Natural killer cell treated with Interleukin-12 subunit alpha and Interleukin-12 subunit beta and Interleukin-15 and Interleukin-18, amount 100 ng/mL, for 72 hours (primary cell): ENCODE data around the gene OR2L2. TPM values are rescaled to one million over a fixed set of nuclear protein-coding genes. Genes with fewer than 3 reads are reported as not detected.
"Not testable (repeated sequence)": the region's sequence is repeated elsewhere in the genome, so short reads cannot be mapped to it uniquely, and the experiment has no call there.

Source experiments
- ATAC-seq, 2 donors: fragments of 150-1000 bp; cut with Tn5 transposase in 1 of 2; sonication (Bioruptor Pico), chemical (Tn5 transposase) in 1 of 2; 2 replicates each; pipeline ENCODE4 v1.10.0; 2021
- DNase-seq: peaks from one replicate; pipeline ENCODE4 v3.0.0; 2022; ENCODE audit warnings: low spot score
- H3K27ac Mint-ChIP-seq, 2 donors: 1 replicate in 1 of 2; 2 replicates in 1 of 2; pipeline ENCODE4 v1.8.0; 2022; ENCODE audit warnings: mixed read lengths in 2 of 2, mild to moderate bottlenecking in 1 of 2, moderate library complexity in 1 of 2
- H3K27me3 Mint-ChIP-seq, 2 donors: 1 replicate in 1 of 2; 2 replicates in 1 of 2; pipeline ENCODE4 v1.8.0; 2022; ENCODE audit warnings: mixed read lengths in 2 of 2
- H3K36me3 Mint-ChIP-seq: one replicate; pipeline ENCODE4 v1.8.0; 2022; ENCODE audit warnings: mixed read lengths
- H3K4me1 Mint-ChIP-seq, 2 donors: 1 replicate in 1 of 2; 2 replicates in 1 of 2; pipeline ENCODE4 v1.8.0; 2022; ENCODE audit warnings: low read depth in 2 of 2, mixed read lengths in 2 of 2, mild to moderate bottlenecking in 1 of 2
- H3K4me3 Mint-ChIP-seq: one replicate; pipeline ENCODE4 v1.8.0; 2022; ENCODE audit warnings: mixed read lengths
- H3K9me3 Mint-ChIP-seq: 2 replicates; pipeline ENCODE4 v1.8.0; 2022; ENCODE audit warnings: mixed read lengths
- total RNA-seq, 2 donors: library from RNA; stranded (reverse); gene quantifications; one replicate each; pipeline ENCODE4 v1.2.3, GENCODE V29; 2022

The OR2L2 gene
- total RNA-seq, 2 donors from 2014 or later: 0.12 to 0.17 TPM

- Mint-ChIP-seq H3K9me3 (peaks cover 21% of the 10 kb centered on the region), H3K4me3 (no peak overlapping the region), H3K27ac (no peak overlapping the region), H3K27me3 (no peaks in the 10 kb centered on the region), H3K4me1 (no peaks in the 10 kb centered on the region), H3K36me3 (peaks cover 12% of the 10 kb centered on the region)
- ATAC-seq (no peak), DNase-seq (no peak)
Measured at GRCh38 chr1:248065604-248066003, 35.7 kb downstream of the OR2L2 start.

DNA sequence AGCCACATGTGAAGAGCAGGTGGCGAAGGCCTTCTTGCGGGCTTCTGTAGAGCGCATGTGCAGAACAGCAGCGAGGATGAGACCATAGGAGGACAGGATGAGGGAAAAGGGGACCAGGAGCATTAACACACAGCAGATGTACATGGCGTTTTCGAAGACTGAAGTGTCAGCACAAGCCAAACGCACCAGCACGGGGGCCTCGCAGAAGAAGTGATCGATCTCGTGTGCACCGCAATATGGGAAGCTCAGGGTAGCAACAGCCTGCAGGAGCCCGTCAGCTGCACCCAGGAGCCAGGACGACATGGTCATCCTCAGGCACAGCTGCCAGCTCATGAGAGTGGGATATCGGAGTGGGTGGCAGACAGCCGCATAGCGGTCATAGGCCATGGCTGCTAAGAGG is 54.0 kb downstream of the OR2L2 start:
- not testable (repeated sequence) for H3K27me3 Mint-ChIP-seq, H3K4me3 Mint-ChIP-seq, DNase-seq, H3K9me3 Mint-ChIP-seq, H3K36me3 Mint-ChIP-seq, H3K27ac Mint-ChIP-seq, H3K4me1 Mint-ChIP-seq
- peak in 1 of 2 donors; percentile 49 for ATAC-seq

Other genes starting within 250 kb of the OR2L2 start
- not detected for gene OR14A16, start 206.0 kb upstream of the OR2L2 start, total RNA-seq
- gene OR11L1, start 188.2 kb upstream of the OR2L2 start, total RNA-seq: not detected
- gene TRIM58, start 172.9 kb upstream of the OR2L2 start, total RNA-seq: under 1 TPM; 0.39 to 0.50 TPM
- gene OR2W3, start 134.5 kb upstream of the OR2L2 start, total RNA-seq: under 1 TPM; 0.31 to 0.47 TPM
- not detected for gene OR2T8, start 109.8 kb upstream of the OR2L2 start, total RNA-seq
- not detected for gene OR2AJ1, start 105.2 kb upstream of the OR2L2 start, total RNA-seq
- gene OR2L8, start 81.2 kb upstream of the OR2L2 start, total RNA-seq: under 1 TPM in 1 of 2 donors, not detected in 1; 0.47 TPM
- gene OR2AK2, start 64.8 kb upstream of the OR2L2 start, total RNA-seq: not detected
- not detected for gene OR2L5, start 16.4 kb upstream of the OR2L2 start, total RNA-seq
- not detected for gene OR2L3, start 16.8 kb downstream of the OR2L2 start, total RNA-seq
- gene OR2L13, start 65.1 kb downstream of the OR2L2 start, total RNA-seq: not detected
- not detected for gene OR2M5, start 115.1 kb downstream of the OR2L2 start, total RNA-seq
- not detected for gene OR2M2, start 144.8 kb downstream of the OR2L2 start, total RNA-seq
- not detected for gene OR2M3, start 167.2 kb downstream of the OR2L2 start, total RNA-seq
- gene OR2M4, start 201.3 kb downstream of the OR2L2 start, total RNA-seq: not detected
- gene OR2T33, start 247.9 kb downstream of the OR2L2 start, total RNA-seq: not detected